Measurements from ENCODE around the gene ENTPD8. TPM values are rescaled to one million over a fixed set of nuclear protein-coding genes. Genes with fewer than 3 reads are reported as not detected.
A peak's percentile ranks its signal among the peaks of the same experiment; 100 is the strongest.

ENTPD8 gene
- total and polyA plus RNA-seq, 2 of the 13 experiments (the other 11 are each of a cell fraction or from before 2014, with no cell fraction given), result 0.26 to 0.44 TPM

DNA sequence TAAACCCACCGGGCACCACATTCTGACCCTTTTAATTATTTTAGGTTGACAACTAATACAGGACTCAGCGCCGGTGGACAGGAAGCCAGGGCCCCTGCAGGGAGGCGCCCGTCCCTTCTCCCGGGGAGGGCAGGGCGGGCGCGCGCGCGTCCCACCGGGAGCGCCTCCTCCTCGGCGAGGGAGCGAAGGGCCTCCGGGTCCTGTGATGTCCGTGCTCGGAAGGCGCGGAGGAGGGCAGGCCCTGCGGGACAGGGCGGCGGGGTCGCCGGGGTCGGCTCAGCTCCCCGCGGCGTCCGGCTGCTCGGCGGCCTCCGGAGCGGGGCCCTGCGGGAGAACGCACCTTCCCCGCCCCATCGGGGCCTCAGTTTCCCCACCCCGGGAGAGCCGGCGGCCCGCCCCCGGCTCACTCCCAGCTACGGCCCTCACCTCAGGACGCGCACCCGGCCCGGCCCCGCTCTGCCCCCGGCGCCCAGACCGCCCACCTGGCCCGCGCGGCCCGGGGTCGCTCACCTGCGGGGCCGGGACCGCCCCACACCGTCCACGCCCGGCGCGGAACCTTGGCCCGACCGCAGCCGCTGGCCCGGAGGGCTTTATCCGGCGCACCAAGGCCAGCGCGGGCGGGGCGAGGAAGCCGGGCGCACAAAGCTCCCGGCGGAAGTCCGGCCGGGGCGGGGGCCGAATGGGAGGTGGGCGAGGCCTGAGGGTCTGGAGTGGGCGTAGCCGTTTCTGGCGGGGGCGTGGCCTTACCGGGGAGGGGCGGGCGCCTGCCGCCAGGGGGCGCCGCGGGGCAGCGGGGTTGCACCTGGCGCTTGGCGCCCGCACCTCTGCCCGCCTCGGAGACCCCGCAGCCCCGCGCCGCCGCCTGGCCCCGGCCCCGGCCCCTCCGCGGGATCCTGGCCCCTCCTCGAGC is 18.3 kb downstream of the ENTPD8 start, which contains the start of the genes EXD3 and NOXA1 (continued):
- TF ChIP-seq REPIN1 (CRISPR knock-in tag; IDR thresholded peaks at IDR 0.05; ENCODE audit: borderline replicate concordance, low read depth) (peak; percentile 93), DPF2 (CRISPR knock-in tag; IDR thresholded peaks at IDR 0.05; ENCODE audit: borderline replicate concordance, low read depth) (no peak), SATB2 (CRISPR knock-in tag; IDR thresholded peaks at IDR 0.05) (0 out of 2 replicates have a peak, but pooled peaks have one; percentile 28), ZNF451 (CRISPR knock-in tag; IDR thresholded peaks at IDR 0.05) (peak; percentile 20; the same call in 1 of the 2 replicates), MAFF (IDR thresholded peaks at IDR 0.05; ENCODE audit: low read depth, low read length) (no peak), FOXA3 (CRISPR knock-in tag; IDR thresholded peaks at IDR 0.05) (peak; percentile 53), SP140L (CRISPR knock-in tag; IDR thresholded peaks at IDR 0.05; ENCODE audit: borderline replicate concordance) (no peak), ZNF589 (CRISPR knock-in tag; conservative IDR thresholded peaks at IDR 0.05) (no peak), FOXJ3 (CRISPR knock-in tag; IDR thresholded peaks at IDR 0.05; ENCODE audit: borderline replicate concordance) (no peak), MAX (IDR thresholded peaks at IDR 0.05) (peak; percentile 75), RBM39 (IDR thresholded peaks at IDR 0.05; ENCODE audit: low read depth, low read length, poor library complexity, severe bottlenecking) (peak; percentile 4), RBM22 (optimal IDR thresholded peaks at IDR 0.05; ENCODE audit: low read length) (no peak), HDAC1 (CRISPR knock-in tag; IDR thresholded peaks at IDR 0.05) (peak; percentile 85)
- TF ChIP-seq, protein P1, sequence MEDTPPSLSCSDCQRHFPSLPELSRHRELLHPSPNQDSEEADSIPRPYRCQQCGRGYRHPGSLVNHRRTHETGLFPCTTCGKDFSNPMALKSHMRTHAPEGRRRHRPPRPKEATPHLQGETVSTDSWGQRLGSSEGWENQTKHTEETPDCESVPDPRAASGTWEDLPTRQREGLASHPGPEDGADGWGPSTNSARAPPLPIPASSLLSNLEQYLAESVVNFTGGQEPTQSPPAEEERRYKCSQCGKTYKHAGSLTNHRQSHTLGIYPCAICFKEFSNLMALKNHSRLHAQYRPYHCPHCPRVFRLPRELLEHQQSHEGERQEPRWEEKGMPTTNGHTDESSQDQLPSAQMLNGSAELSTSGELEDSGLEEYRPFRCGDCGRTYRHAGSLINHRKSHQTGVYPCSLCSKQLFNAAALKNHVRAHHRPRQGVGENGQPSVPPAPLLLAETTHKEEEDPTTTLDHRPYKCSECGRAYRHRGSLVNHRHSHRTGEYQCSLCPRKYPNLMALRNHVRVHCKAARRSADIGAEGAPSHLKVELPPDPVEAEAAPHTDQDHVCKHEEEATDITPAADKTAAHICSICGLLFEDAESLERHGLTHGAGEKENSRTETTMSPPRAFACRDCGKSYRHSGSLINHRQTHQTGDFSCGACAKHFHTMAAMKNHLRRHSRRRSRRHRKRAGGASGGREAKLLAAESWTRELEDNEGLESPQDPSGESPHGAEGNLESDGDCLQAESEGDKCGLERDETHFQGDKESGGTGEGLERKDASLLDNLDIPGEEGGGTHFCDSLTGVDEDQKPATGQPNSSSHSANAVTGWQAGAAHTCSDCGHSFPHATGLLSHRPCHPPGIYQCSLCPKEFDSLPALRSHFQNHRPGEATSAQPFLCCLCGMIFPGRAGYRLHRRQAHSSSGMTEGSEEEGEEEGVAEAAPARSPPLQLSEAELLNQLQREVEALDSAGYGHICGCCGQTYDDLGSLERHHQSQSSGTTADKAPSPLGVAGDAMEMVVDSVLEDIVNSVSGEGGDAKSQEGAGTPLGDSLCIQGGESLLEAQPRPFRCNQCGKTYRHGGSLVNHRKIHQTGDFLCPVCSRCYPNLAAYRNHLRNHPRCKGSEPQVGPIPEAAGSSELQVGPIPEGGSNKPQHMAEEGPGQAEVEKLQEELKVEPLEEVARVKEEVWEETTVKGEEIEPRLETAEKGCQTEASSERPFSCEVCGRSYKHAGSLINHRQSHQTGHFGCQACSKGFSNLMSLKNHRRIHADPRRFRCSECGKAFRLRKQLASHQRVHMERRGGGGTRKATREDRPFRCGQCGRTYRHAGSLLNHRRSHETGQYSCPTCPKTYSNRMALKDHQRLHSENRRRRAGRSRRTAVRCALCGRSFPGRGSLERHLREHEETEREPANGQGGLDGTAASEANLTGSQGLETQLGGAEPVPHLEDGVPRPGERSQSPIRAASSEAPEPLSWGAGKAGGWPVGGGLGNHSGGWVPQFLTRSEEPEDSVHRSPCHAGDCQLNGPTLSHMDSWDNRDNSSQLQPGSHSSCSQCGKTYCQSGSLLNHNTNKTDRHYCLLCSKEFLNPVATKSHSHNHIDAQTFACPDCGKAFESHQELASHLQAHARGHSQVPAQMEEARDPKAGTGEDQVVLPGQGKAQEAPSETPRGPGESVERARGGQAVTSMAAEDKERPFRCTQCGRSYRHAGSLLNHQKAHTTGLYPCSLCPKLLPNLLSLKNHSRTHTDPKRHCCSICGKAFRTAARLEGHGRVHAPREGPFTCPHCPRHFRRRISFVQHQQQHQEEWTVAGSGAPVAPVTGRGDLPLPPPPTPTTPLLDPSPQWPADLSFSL (CRISPR knock-in tag; IDR thresholded peaks at IDR 0.05), result no peak
- TF ChIP-seq, protein P2, sequence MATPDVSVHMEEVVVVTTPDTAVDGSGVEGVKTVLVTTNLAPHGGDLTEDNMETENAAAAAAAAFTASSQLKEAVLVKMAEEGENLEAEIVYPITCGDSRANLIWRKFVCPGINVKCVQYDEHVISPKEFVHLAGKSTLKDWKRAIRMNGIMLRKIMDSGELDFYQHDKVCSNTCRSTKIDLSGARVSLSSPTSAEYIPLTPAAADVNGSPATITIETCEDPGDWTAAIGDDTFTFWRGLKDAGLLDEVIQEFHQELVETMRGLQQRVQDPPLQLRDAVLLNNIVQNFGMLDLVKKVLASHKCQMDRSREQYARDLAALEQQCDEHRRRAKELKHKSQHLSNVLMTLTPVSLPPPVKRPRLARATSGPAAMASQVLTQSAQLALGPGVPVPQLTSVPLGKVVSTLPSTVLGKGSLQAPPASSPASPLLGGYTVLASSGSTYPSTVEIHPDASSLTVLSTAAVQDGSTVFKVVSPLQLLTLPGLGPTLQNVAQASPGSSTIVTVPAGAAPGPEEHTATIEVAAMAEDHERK (CRISPR knock-in tag; IDR thresholded peaks at IDR 0.05; ENCODE audit: low read depth), result no peak
- TF ChIP-seq, protein P3, sequence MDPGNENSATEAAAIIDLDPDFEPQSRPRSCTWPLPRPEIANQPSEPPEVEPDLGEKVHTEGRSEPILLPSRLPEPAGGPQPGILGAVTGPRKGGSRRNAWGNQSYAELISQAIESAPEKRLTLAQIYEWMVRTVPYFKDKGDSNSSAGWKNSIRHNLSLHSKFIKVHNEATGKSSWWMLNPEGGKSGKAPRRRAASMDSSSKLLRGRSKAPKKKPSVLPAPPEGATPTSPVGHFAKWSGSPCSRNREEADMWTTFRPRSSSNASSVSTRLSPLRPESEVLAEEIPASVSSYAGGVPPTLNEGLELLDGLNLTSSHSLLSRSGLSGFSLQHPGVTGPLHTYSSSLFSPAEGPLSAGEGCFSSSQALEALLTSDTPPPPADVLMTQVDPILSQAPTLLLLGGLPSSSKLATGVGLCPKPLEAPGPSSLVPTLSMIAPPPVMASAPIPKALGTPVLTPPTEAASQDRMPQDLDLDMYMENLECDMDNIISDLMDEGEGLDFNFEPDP (CRISPR knock-in tag; conservative IDR thresholded peaks at IDR 0.05), result no peak
